SKM-1 treated with dmso at 0.1 percent for 144 hours (cell line): ENCODE data around the gene TSTD2.
"Not testable (repeated sequence)": the region's sequence is repeated elsewhere in the genome, so short reads cannot be mapped to it uniquely, and the experiment has no call there.

ENCODE experiments used
- DNase-seq: peaks from one replicate; lab custom pipeline; 2025; ENCODE audit not compliant: unreplicated experiment; lab: John Stamatoyannopoulos, UW

TSTD2 gene

DNA sequence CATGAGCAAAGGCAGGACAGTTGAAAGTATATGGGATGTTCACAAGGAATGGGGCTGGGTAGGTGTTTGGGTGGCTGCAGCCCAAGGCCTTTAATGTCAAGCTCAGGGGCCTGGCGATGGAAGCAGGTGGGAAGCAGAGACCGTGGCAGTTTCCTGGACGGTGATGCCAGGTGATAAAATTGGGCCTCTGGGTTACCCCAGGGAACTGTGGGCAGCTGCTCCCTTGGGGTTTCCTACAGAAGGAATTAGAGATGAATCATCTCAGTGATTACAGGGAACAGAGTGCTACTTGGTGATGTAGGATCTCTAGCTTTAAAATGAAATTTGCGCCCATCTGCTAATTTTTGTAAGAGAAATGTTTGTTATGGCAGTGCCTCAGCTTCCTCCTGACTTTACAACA, 39.2 kb downstream of the TSTD2 start:
- no peak for DNase-seq

DNA sequence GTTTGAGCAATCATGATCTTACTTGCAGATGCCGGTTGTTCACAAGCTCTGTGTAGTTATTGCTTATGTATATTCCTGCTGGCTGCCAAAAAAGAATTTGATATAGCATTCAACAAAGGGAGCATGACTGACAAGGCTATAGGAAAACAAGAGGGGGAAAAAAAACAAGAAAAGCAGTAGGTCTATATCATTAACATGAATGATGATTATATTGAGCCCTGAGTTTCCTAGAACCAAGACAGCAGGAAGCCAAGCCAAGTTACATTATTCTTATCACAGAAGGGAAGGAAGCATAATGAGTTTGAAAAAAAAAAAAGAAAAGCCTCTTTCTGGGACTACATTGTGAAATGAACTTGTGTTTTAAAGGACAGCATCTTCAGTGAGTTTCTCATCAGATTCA, 41.0 kb downstream of the TSTD2 start:
- DNase-seq = no peak

DNA sequence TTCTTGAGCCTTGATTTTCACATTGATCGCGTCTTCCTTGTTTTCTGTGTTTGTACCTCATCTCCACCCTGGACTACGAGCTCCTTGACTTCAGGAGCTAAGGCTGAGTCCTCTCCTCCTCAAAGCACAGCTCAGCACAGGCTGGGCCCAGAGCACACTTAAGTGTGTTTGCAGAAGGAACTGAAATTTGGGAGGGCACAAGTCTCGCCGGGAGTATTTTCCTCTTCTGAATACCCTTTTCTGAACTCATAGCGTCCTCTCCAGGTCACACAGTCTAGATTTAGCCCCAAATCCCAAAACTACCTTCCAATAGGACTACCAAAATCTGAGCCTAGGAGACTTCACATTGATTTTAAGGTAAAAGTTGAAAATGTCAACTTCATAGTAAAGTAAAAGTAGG, 41.6 kb downstream of the TSTD2 start:
- DNase-seq = no peak

DNA sequence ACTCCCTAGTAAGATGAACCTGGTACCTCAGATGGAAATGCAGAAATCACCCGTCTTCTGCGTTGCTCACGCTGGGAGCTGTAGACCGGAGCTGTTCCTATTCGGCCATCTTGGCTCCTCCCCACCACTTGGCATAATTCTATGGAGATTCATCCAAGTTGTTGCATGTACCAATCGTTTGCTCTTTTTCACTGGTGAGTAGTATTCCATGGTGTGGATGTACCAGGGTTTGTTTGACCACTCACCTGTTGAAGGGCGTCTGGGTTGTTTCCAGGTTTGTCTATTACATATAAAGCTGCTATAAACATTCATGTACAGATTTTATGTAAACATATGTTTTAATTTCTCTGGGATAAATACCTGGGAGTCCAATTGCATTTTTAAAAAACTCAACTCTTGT, 46.3 kb downstream of the TSTD2 start:
- DNase-seq = not testable (repeated sequence)

DNA sequence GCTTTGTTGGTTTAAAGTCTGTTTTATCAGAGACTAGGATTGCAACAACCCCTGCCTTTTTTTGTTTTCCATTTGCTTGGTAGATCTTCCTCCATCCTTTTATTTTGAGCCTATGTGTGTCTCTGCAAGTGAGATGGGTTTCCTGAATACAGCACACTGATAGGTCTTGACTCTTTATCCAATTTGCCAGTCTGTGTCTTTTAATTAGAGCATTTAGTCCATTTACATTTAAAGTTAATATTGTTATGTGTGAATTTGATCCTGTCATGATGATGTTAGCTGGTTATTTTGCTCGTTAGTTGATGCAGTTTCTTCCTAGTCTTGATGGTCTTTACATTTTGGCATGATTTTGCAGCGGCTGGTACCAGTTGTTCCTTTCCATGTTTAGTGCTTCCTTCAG, 48.4 kb downstream of the TSTD2 start:
- not testable (repeated sequence) for DNase-seq

DNA sequence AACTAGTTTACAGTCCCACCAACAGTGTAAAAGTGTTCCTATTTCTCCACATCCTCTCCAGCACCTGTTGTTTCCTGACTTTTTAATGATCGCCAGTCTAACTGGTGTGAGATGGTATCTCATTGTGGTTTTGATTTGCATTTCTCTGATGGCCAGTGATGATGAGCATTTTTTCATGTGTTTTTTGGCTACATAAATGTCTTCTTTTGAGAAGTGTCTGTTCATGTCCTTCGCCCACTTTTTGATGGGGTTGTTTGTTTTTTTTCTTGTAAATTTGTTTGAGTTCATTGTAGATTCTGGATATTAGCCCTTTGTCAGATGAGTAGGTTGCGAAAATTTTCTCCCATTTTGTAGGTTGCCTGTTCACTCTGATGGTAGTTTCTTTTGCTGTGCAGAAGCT, 51.6 kb downstream of the TSTD2 start:
- not testable (repeated sequence) for DNase-seq

DNA sequence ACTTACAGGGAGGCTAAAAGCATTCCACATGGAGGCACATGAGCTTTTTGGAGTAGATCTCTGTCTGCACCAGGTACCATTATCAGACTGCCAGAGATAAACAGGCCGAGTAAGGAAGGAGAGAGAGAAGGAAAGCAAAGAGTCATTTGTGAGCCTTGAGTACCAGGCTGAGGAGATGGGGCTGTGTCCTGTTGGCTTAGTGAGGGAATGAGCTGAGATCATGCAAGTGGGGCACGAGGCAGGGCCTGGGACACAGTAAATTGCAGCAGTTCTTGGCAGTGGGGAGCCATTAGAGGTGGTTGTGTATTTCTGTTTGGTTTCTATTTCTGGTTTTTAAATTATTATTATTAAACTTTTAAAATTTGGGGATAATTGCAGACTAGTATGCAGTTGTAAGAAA, 53.3 kb downstream of the TSTD2 start:
- no peak for DNase-seq

DNA sequence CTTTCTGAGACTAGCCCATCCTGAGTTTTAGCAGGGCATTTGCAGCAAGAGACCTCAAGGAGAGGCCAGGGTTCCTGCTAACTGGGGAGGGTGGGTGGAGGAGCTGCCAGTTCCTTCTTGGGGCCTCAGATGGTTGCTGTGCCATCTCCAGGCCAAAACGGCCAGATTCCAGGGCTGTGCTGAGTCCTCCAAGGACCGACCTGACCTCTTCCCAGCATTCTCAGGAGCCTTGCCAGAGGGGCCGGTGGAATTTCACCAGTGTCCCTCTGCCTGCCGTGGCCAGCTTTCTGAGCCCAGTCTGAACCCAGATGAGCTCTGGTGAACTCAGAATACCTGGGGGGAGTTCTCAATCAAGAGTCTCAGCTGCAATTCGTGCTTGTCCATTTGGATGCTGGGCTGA, 54.3 kb downstream of the TSTD2 start:
- DNase-seq = no peak

DNA sequence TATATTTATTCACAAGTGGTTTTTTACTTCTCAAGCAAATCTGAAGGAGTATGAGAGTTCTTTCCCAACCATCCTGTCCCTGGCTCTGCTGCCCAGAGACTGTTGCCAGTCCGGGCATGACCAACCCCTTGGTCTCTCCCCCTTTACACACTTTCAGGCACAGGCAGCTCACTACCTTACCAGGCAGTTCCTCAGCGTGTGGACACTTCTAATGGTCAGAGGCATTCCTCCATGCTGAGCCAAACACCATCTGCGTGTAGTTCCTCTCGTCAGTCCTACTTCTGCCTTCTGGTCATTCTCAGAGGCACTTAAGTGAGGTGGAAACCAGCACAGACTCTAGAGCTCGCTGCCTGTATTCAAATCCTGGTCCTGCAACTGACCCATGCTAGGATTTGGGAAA, 56.1 kb downstream of the TSTD2 start:
- no peak for DNase-seq

DNA sequence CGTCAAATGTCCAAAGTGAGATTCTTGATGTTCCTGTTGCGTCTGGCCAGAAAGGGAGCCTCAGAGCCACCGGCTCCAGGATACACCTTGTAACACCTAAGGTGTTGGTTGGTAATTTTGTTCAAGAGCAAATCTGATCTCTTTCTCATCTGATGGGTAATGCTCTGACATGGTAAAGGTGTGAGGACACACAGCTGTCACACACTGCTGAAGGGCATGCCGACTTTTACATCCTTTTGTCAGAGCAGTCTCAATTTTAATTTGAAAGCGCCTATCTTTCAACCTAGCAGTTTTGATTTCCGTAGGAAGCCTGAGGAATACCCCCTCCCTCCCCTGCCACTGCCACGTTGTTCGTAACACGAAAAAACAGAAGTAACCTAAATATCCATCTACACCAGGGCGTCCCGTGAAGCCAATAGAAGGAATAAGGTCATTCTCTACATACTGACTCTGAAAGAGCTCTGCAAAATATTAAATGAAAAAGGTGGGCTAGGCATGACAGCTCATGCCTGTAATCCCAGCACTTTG, 57.4 kb downstream of the TSTD2 start:
- DNase-seq = no peak

DNA sequence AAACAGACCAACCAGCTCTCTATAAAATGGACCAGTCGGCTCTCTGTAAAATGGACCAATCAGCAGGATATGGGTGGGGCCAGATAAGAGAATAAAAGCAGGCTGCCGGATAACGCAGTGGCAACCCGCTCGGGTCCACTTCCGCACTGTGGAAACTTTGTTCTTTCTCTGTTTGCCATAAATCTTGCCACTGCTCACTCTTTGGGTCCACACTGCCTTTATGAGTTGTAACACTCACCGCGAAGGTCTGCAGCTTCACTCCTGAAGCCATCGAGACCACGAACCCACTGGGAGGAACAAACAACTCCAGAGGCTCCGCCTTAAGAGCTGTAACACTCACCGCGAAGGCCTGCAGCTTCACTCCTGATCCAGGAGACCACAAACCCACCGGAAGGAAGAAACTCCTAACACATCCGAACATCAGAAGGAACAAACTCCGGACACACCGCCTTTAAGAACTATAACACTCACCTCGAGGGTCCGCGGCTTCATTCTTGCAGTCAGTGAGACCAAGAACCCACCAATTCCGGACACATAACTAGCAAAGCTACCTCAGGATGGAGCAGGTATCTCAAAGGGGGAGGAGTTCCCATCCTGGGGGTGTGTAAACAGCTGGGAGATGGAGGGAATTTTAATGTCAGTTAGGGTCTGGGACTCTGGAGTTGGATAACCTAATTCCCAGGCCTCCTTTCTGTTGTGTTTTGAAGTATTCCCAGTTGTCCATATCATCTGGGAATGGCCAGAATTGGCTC, 58.1 kb downstream of the TSTD2 start:
- DNase-seq = not testable (repeated sequence)

DNA sequence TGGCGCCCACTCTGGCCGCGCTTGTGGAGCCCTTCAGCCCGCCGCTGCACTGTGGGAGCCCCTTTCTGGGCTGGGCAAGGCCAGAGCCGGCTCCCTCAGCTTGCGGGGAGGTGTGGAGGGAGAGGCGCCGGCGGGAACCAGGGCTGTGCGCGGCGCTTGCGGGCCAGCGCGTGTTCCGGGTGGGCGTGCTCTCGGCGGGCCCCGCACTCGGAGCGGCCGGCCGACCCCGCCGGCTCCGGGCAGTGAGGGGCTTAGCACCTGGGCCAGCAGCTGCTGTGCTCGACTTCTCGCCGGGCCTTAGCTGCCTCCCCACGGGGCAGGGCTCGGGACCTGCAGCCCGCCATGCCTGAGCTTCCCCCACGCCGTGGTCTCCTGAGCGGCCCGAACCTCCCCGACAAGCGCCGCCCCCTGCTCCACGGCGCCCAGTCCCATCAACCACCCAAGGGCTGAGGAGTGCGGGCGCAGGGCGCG, 59.0 kb downstream of the TSTD2 start:
- DNase-seq = not testable (repeated sequence)

DNA sequence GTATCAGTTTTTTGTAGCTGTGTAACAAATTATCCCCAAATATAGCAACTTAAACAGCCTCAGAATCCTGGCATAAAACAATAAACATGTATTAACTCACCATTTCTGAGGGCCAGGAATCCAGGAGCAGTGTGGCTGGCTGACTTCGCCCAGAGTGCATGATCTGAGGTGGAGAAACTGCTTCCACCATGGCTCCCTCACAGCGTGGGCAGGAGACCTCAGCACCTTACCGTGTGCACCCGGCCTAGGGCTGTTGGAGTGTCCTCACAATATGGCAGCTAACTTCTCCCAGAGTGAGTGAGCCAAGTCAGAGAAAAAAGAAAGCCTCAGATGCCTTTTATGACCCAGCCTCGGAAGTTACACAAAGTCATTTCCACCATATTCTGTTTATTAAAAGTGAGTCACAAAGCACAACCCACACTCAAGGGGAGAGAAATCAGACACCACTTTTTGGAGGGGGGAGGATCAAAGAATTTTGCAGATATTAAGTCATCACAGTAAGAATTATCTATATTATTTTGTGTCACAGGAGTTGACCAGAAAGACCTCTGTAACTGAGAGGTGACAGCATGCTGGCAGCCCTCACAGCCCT, 59.6 kb downstream of the TSTD2 start:
- no peak for DNase-seq

DNA sequence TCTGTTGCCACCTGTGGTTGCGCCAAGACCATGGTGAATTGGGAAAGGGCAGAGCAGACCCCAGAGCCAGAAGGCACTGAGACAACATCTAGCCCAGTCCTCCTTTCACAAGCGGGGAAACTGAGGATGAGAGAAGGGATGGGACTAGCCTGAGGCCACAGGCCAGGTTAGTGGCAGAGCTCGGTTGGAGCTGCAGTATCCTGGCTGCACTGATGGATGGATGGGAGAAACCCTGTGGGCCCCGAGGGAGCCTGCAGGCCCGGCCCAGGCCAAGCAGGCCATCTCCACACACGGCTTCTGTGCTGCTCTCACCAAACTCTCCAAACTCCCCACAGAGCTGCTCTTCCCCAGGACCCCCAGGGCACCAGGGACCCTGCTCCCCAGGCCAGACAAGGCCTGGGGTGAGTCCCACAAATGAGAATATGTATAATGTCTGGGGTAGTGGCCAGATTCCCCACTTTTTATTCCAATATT, 60.2 kb downstream of the TSTD2 start:
- DNase-seq = no peak

DNA sequence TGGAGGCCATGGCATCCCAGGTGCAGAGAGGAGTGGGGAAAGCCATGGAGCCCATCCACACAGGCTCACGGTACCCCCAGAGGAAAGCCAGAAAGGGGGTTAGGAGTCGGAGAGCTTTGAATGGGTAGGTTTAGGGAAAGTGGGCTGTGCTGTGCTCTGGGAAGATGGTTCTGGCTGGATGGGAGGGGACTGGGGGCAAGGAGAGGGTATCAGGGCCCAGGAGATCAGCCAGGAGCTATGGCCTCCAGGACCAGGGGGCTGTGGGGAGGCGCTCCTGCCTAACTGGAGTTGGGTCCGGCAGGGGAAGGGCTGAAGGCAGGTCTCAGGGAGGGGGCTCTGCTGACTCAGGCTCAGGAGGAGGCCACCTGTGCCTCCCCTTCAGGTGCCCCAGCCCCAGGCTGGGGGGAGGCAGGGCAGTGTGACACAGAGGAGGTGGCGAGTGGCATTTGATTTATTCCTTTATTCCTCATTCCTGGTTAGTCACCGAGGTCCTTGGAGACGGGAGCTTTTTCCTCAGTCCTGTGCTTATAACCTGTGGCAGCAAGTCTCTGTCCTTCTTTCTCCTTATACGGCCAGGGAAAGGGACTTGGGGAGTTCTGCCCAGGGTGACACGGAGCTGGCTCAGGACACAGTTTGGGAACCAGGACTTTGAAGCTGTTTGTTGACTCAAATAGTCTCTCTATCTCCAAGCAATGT, 60.8 kb downstream of the TSTD2 start:
- DNase-seq = no peak

DNA sequence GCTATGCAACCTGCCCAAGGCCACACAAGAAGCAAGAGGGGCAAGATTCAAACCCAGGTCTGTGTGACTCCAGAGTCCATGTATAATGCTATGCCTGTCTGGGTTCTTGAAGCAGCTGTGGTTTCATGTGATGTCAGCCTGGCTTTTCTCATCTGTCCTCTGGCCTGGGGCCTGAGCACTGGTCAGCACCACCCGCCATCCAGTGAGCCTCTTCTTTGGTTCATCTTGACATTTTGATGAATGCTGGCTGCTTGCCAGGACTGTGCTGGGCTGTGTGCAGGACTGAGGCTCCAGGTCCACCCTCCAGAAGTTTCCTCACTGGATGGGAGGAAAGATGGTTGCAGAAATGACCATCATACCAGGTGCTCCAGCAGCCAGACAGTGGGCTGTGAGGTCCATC, 61.5 kb downstream of the TSTD2 start:
- no peak for DNase-seq

DNA sequence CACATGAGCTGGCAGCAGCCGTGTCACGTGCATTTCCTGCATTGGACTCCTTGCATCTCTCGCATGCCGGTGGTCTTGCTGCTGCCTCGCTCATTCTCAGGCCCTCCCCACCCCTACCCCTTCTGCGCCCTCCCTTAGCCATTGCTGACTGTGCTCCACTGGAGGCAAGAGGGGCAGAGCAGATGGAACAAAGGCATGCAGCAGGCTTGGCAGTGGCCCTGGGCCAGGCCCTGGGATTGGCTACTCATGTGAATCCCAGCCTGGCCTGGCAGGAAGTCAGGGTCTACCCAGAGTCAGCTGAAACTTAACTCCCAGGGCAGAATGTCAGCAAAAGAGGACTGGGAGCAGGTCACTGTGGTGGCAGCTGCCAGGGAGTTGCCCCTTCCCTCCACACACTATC, 62.3 kb downstream of the TSTD2 start:
- DNase-seq = no peak

DNA sequence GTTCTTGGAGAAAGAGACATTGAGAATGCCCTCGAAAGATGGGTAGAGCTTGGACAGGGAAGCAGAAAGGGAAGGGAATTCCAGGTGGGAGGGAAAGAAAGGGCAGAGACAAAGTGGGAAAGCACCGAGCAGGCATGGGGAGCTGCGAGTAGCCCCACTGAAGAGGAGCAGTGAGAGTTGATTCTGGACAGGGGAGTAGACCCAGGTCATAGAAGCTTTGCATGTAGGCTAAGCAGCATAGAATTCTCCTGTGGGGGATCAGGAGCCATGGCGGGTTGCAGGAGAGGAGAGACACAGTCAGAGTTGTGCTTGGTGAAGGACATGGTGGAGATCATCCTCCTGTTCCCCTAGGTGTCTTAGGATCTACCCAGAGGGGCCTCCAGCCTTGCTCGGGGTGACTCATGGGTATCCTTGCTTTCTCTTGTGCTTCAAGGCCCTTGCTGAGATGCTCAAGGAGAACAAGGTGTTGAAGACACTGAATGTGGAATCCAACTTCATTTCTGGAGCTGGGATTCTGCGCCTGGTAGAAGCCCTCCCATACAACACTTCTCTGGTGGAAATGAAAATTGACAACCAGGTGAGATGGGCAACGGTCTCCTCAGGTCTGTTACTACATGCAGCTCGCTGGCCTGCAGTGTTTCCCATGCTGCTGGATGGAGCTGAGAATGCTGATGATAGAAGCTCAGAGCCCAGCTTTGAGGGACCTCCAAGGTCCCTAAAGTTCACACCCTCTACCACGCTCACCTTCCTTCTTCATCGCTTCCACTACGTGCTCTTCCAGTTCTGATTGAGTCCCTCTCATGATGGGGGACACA, 64.5 kb downstream of the TSTD2 start:
- no peak for DNase-seq

DNA sequence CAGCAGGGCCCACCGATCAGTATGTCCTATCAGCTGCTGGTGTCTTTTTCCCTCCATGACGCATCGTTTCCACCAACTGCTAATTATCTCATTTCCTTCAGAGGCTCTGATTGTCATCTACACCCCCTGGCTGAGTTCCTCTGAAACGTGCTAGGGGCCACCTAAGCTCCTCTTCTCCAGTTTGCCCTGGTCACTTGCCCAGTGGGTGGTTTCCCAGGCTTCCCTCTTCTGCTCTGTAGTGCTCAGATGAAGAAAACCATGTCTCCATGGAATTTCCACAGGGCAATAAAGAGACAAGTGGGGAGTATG, 65.3 kb downstream of the TSTD2 start:
- DNase-seq = no peak

DNA sequence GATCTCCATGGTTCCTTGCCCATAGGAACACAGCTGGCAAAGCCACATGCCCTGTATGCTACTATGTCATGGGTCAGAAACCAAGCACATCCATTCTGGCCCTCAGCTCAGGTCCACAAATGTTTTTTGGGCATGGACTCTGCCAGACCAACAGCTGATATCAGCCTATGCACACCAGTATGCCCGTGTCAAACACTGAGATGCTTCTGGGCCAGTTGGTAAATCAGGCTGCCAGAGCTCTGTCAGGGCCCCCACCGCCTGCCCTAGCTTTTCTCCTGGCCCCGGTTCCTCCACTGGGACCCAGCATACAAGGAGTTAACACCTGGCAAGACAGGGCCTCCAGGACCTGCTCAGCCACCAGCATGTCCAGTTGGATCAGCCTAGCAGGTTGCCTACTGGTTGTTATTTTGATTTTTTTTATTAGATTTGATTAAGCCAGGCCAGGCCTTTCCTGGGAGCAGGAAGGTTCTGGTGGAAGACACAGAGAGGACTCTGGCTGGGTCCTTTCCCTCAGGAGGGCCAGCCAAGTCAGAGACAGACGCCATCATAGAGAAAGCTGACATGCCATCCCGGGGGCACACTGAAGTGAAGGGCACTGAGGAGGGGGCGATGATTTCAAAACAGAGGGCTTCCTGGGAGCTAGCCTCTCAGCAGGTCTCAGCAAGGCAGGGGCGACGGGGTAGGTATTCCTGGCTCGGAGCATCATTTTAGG, 65.8 kb downstream of the TSTD2 start:
- DNase-seq = no peak

DNA sequence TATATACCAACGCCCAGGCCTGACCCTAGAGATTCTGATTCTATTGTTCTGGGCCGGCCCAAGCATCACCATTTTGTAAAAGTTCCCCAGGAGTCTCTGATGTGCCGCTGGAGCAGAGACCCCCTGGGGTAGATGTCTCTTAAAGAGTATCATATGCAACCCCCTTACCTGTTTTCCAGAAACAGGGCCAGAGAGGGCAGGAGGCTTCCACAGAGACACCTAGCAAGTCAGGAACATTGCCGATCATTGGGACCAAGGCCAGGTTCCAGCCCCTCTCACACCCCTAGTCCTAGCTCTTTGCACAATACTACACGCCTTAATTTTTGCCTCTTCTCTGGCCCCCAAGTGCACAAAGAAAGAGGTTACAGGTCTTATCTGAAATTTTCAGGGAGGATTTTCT, 67.9 kb downstream of the TSTD2 start:
- no peak for DNase-seq
